Muscle of back (tissue), 13 donors: ENCODE measurements around the gene B3GALT4. TPM values are rescaled to one million over a fixed set of nuclear protein-coding genes. Genes with fewer than 3 reads are reported as not detected.
"Not testable (repeated sequence)": the region's sequence is repeated elsewhere in the genome, so short reads cannot be mapped to it uniquely, and the experiment has no call there.

ENCODE experiments used
- DNase-seq, 3 donors: peaks; one replicate each; pipeline versions ENCODE4 v3.0.0 to v3.0.0-alpha.2; 2013
- long read RNA-seq, 9 donors: transcript quantifications; one replicate each; lab custom pipeline, GENCODE V29; 2026
- polyA plus RNA-seq, 10 donors: library from polyadenylated mRNA; unstranded; fragments of 120-200 nt; gene quantifications; one replicate each; pipeline ENCODE4 v1.2.1, GENCODE V29; 2013; ENCODE audit not compliant: insufficient read length in 10 of 10

Gene B3GALT4, protein sequence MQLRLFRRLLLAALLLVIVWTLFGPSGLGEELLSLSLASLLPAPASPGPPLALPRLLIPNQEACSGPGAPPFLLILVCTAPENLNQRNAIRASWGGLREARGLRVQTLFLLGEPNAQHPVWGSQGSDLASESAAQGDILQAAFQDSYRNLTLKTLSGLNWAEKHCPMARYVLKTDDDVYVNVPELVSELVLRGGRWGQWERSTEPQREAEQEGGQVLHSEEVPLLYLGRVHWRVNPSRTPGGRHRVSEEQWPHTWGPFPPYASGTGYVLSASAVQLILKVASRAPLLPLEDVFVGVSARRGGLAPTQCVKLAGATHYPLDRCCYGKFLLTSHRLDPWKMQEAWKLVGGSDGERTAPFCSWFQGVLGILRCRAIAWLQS
- polyA plus RNA-seq, result 1 to 10 TPM; 1.4 to 3.0 (median 2.3) TPM
- long read RNA-seq, donor 1, partial matches to known transcripts, result 0 of 1 reads
- long read RNA-seq, donor 1, other reads (novel, unspliced or antisense), result 0 of 1 reads
- long read RNA-seq, donor 2, partial matches to known transcripts, result 0 of 1 reads
- long read RNA-seq, donor 2, other reads (novel, unspliced or antisense), result 0 of 1 reads
- long read RNA-seq, donor 3, result 0 reads
- long read RNA-seq, donor 4, partial matches to known transcripts, result 6 of 15 reads
- long read RNA-seq, donor 4, other reads (novel, unspliced or antisense), result 9 of 15 reads
- long read RNA-seq, donor 5, partial matches to known transcripts, result 0 of 4 reads
- long read RNA-seq, donor 5, other reads (novel, unspliced or antisense), result 0 of 4 reads
- long read RNA-seq, donor 6, partial matches to known transcripts, result 0 of 1 reads
- long read RNA-seq, donor 6, other reads (novel, unspliced or antisense), result 0 of 1 reads
- long read RNA-seq, donor 7, partial matches to known transcripts, result 16 of 32 reads
- long read RNA-seq, donor 7, other reads (novel, unspliced or antisense), result 14 of 32 reads
- long read RNA-seq, donor 8, partial matches to known transcripts, result 6 of 13 reads
- long read RNA-seq, donor 8, other reads (novel, unspliced or antisense), result 6 of 13 reads
- long read RNA-seq, donor 9, result 0 reads

- peak; percentile 46 to 92 (median 66) for DNase-seq
These were observed at the start of gene B3GALT4 for GRCh38 chr6:33276864-33277662. Gene B3GALT4 (plus strand): TSS chr6:33277123. CDS start chr6:33277420, 297 bp downstream.

DNA sequence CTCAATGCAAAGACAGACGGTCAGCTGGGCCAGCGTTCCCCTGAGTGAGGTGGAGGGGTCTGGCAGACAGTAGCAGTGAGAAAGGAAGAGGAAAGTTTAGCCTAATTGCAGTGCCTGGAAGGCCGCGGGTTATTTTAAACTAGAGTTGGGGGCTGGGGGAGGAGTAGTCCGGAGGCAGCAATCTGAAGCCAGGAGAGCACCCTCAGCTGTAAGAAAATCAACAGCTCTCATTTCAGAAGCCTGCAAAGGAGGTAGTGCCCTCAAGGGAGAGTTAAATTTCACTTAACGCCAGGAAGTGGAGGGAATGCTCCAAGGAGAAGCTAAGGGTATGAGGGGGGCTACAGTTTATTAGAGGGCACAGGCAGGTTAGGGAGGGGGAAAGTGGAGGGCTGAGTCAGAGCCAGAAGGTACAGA is 41.7 kb upstream of the B3GALT4 start:
- DNase-seq, result no peak

- DNase-seq, result no peak
These were observed 40.6 kb upstream of the B3GALT4 start for GRCh38 chr6:33236328-33236727.

DNA sequence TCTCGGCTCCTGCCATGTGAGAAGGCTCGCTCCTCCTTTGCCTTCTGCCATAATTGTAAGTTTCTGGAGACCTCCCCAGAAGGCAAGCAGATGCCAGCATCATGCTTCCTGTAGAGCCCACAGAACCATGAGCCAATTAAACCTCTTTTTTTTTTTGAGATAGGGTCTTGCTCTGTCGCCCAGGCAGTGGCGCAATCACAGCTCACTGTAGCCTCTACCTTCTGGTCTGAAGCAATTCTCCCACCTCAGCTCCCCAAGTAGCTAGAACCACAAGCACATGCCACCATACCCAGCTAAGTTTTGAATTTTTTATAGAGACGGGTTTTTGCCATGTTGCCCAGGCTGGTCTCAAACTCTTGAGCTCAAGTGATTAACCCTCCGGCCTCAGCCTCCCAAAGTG is 40.1 kb upstream of the B3GALT4 start:
- no peak for DNase-seq

GRCh38 chr6:33237741-33238140 is 39.2 kb upstream of the B3GALT4 start:
- no peak for DNase-seq

DNA sequence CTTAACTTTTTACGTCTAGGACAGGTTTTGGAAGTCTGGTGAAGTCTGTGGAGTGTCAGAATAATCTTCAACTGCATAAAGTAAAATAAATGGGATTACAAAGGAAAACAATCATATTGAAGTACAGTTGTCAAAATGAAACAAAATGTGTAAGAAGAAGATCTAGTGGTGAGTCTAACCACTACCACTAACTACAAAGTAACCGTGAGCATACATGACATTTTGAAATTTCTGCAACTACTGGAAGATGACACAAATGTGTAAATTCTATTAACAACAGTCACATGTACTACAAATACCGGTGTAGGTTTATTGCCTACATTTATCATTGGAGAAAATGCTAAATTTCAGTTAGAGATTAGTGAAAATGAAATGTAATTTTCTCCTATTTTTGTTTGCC is 35.0 kb upstream of the B3GALT4 start:
- DNase-seq, result no peak

DNA sequence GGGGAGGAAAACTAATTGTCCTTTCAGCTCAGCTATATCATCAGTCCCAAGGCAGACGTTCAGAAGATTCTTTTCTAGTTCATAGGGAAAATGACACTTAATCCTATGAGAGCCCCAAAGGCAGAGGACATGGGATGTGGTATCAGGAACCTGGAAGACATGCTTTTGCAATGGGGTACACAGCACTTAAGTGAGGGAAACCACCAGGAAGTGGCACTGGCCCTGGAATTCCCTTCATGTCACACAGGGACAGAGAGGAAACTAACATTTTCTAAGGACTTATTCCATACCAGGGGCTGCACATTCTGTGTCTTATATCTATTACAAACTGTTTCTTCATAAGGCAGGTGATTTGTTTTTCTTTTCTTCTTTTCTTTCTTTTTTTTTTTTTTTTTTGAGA is 33.4 kb upstream of the B3GALT4 start:
- no peak for DNase-seq

DNA sequence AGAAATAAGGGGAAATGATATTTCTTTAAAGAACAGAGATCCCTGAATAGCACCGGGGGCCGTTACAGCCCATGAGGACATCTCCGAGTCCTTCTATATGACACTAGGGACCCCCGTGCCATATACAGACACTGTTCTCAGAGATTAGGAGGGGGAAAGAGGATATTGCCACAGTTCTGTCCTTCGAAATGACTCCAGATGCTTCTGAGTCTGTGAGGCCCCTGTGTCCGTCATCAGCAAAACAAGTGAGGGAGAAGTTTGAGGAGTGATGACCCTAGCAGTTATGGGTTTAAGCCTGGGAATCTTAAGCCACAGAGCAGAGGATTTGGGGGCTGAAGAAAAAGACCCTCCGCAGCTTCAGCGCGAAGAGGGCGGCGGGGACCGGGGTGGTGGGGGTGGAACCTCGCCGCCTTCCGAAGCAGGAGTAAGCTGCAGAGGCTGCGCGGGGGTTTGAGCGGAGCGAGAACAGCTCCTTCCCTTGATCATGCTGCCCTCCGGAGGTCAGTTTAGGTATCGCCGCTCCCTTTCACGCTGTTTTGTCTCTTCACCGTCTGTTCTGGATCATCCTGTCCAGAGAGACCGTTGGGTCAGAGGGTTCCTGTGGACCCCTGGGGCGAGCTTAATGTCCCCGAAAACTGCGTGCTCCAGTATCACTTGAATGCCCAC is 28.8 kb upstream of the B3GALT4 start:
- DNase-seq, result peak; percentile 85 to 96 (median 92)

DNA sequence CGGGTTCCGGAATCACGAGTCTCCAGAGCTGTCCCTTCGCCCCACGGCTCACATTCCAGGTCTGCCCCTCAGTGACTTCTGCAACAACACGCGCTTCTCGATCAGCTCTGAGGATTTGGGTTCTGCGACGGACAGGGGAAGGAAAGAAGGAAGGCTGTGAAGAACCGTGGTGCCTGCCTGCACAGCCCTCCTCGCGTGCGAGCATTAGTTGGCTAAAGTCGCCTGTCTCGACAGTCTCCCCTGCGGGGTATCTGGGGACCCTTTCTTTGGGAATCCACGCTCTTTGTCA is 28.3 kb upstream of the B3GALT4 start:
- peak in 1 of 3 donors; percentile 35 for DNase-seq

DNA sequence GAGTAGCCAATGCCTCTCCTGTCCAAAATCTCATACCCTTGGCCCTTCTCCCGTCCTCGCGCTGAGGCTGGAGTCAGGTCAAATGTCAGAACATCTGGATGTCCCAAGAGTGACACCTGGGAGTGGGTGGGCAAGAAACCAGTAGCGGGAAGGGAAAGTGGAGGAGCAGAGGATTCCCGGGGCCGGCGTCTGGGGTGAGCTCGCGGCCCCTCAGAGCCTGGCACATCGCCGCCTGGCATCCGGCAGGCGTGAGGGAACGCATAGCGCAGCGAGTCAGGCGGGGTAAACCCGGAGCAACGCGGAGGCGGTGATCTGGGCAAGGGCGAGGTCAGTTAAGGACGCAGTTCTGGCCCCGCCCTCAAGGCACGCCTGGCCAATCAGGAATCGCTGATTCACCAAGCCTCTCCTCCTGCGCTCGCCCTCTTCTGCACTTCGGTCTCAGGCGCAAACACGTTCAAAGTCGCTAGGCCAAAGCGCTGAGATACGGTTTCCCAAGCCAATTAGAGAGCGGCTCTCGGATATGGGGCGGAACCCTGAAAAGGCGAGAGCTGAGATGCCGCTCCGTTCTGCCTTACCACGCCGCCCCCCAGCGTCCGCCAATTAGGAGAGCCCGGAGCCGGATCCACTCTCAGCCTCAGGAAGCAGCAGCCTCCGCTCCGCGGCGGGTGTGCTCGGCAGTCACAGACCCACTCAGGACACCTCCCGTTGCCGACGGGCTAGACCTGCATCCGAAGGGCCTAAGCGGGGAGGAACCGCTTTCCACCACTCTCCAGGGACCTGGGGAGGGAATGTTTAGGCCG is 27.8 kb upstream of the B3GALT4 start:
- DNase-seq, result peak; percentile 97 to 99 (median 98)

- peak in 1 of 3 donors; percentile 54 for DNase-seq
These were observed 26.9 kb upstream of the B3GALT4 start for GRCh38 chr6:33249732-33250630.

DNA sequence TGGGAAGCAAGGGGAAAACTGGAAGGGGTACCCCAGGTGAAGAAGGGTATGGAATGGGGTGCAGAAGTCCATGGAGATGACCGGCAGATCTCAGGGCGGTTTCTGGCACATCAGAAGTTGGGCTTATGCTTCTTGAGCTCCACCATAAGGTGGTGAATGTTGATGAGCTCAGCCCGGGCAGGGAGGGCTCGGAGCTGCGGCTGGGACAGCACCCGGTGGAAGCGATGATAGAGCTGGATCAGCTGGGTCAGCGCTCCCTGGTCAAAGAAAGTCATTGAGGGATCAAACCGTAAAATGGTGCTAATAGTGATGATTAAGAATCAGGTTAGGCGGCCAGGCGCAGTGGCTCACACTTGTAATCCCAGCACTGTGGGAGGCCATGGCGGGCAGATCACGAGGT is 26.2 kb upstream of the B3GALT4 start:
- no peak for DNase-seq

- no peak for DNase-seq
These were observed 25.4 kb upstream of the B3GALT4 start for GRCh38 chr6:33251395-33252012.

GRCh38 chr6:33252759-33253158 is 24.2 kb upstream of the B3GALT4 start:
- DNase-seq, result peak in 1 of 3 donors; percentile 46

DNA sequence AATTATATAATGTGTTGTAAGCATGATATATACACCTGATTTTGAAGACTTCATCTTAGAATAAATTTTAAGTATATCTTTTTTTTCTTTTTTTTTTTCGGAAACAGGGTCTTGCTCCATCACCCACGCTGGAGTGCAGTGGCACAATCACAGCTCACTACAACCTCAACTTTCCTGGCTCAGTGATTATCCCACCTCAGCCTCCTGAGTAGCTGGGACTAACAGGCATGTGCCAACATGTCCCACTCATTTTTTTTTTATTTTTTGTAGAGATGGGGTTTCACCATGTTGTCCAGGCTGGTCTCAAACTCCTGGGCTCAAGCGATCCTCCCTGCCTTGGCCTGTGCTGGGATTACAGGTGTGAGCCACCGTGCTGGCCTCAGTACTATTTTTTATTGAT is 22.3 kb upstream of the B3GALT4 start:
- no peak for DNase-seq

DNA sequence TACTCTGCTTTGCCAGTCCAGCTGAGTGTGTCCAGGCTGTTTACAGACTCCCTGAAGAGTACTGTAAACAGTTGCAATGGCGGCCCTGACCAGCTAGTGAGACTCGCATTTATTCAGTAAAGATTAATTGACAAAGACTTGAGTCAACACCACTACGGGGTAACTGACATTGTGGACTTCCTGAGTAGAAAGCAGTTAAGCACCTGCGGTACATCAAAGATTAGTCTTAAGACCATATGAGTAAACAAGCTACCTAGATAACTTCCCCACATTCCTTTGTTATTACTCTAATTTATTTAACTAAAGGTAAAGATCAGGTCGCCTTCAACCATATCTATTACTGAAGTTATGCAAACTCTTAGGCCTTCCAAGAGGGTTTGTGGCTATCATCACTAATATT is 17.9 kb upstream of the B3GALT4 start:
- no peak for DNase-seq

- not testable (repeated sequence) for DNase-seq
These were observed 14.4 kb upstream of the B3GALT4 start for GRCh38 chr6:33262490-33262889.

GRCh38 chr6:33264015-33264414 is 12.9 kb upstream of the B3GALT4 start:
- no peak for DNase-seq

GRCh38 chr6:33271117-33271467 is 5.8 kb upstream of the B3GALT4 start:
- no peak for DNase-seq
